Stimulated activated naive B cell treated with anti-CD40 and anti-IgM and Interleukin-4, amounts not matched to agents 10 μg/mL and 1 μg/mL and 100 μg/mL, for 72 hours (primary cell): ENCODE data around the gene FGD3.
"Not testable (repeated sequence)": the region's sequence is repeated elsewhere in the genome, so short reads cannot be mapped to it uniquely, and the experiment has no call there.

ENCODE experiments used
- ATAC-seq, 2 donors: fragments of 150-1000 bp; cut with Tn5 transposase; replicated peaks; 2 replicates each; pipeline ENCODE4 v1.10.0; 2021; ENCODE audit warnings: moderate library complexity in 1 of 2
- DNase-seq: peaks from one replicate; pipeline ENCODE4 v3.0.0; 2021
- H3K27ac Mint-ChIP-seq: one replicate; pipeline ENCODE4 v1.8.0; 2022; ENCODE audit warnings: mild to moderate bottlenecking, mixed read lengths
- H3K27me3 Mint-ChIP-seq, 2 donors: one replicate each; pipeline ENCODE4 v1.8.0; 2022; ENCODE audit warnings: mixed read lengths in 2 of 2
- H3K36me3 Mint-ChIP-seq, 2 donors: one replicate each; pipeline ENCODE4 v1.8.0; 2022; ENCODE audit warnings: mixed read lengths in 2 of 2, mild to moderate bottlenecking in 1 of 2
- H3K4me1 Mint-ChIP-seq, 2 donors: one replicate each; pipeline ENCODE4 v1.8.0; 2022; ENCODE audit warnings: mixed read lengths in 2 of 2, mild to moderate bottlenecking in 1 of 2
- H3K4me3 Mint-ChIP-seq, 2 donors: one replicate each; pipeline ENCODE4 v1.8.0; 2022; ENCODE audit warnings: mild to moderate bottlenecking in 2 of 2, mixed read lengths in 2 of 2, moderate library complexity in 1 of 2
- H3K9me3 Mint-ChIP-seq, 2 donors: one replicate each; pipeline ENCODE4 v1.8.0; 2022; ENCODE audit warnings: mixed read lengths in 2 of 2, mild to moderate bottlenecking in 1 of 2

FGD3 gene

GRCh38 chr9:93002700-93003099 lies 55.4 kb downstream of the FGD3 start:
- peaks cover 29 to 44% of the 10 kb centered on the region in 2 donors for H3K36me3 Mint-ChIP-seq
- H3K27me3 Mint-ChIP-seq = no peaks in the 10 kb centered on the region
- DNase-seq (no peak), ATAC-seq (no peak)
- peaks cover 0 to 5% of the 10 kb centered on the region in 2 donors for H3K9me3 Mint-ChIP-seq
- H3K27ac Mint-ChIP-seq = no peak overlapping the region
- H3K4me3 Mint-ChIP-seq = no peak overlapping the region
- H3K4me1 Mint-ChIP-seq = peaks cover 13 to 29% of the 10 kb centered on the region in 2 donors

GRCh38 chr9:93003552-93004407 lies 56.5 kb downstream of the FGD3 start:
- H3K4me1 Mint-ChIP-seq = peaks cover 12 to 25% of the 10 kb centered on the region in 2 donors
- no peak overlapping the region for H3K4me3 Mint-ChIP-seq

GRCh38 chr9:93004561-93004960 lies 57.2 kb downstream of the FGD3 start:
- Mint-ChIP-seq H3K27ac (no peak overlapping the region), H3K9me3 (no peaks in the 10 kb centered on the region), H3K4me3 (no peak overlapping the region), H3K27me3 (no peaks in the 10 kb centered on the region), H3K4me1 (peaks cover 12 to 25% of the 10 kb centered on the region in 2 donors), H3K36me3 (peaks cover 33 to 41% of the 10 kb centered on the region in 2 donors)
- ATAC-seq (no peak), DNase-seq (no peak)

More at GRCh38 chr9:93003552-93004407, 56.5 kb downstream of the FGD3 start:
- peak; percentile 42 for DNase-seq
- ATAC-seq = peak; percentile 82 to 90
- H3K27me3 Mint-ChIP-seq = no peaks in the 10 kb centered on the region
- peaks cover 29 to 41% of the 10 kb centered on the region in 2 donors for H3K36me3 Mint-ChIP-seq
- peaks cover 0 to 1% of the 10 kb centered on the region in 2 donors for H3K9me3 Mint-ChIP-seq
- H3K27ac Mint-ChIP-seq = peak overlapping the region; percentile 25

GRCh38 chr9:93005876-93006275 lies 58.6 kb downstream of the FGD3 start:
- Mint-ChIP-seq H3K4me1 (peaks cover 10 to 22% of the 10 kb centered on the region in 2 donors), H3K27ac (no peak overlapping the region), H3K4me3 (no peak overlapping the region), H3K9me3 (no peaks in the 10 kb centered on the region), H3K36me3 (peaks cover 33 to 42% of the 10 kb centered on the region in 2 donors), H3K27me3 (no peaks in the 10 kb centered on the region)
- ATAC-seq = no peak
- DNase-seq = no peak

GRCh38 chr9:93007529-93008058 lies 60.3 kb downstream of the FGD3 start:
- H3K4me1 Mint-ChIP-seq = peaks cover 6 to 10% of the 10 kb centered on the region in 2 donors
- DNase-seq (no peak), ATAC-seq (no peak)
- no peak overlapping the region for H3K4me3 Mint-ChIP-seq
- H3K27ac Mint-ChIP-seq = no peak overlapping the region
- no peaks in the 10 kb centered on the region for H3K9me3 Mint-ChIP-seq
- H3K36me3 Mint-ChIP-seq = peaks cover 34 to 38% of the 10 kb centered on the region in 2 donors
- no peaks in the 10 kb centered on the region for H3K27me3 Mint-ChIP-seq

- Mint-ChIP-seq H3K27me3 (no peaks in the 10 kb centered on the region), H3K4me3 (no peak overlapping the region), H3K36me3 (peaks cover 42% of the 10 kb centered on the region in 2 donors), H3K4me1 (peaks cover 5 to 8% of the 10 kb centered on the region in 2 donors), H3K27ac (no peak overlapping the region), H3K9me3 (no peaks in the 10 kb centered on the region)
- ATAC-seq (no peak), DNase-seq (no peak)
Observed at GRCh38 chr9:93008457-93008856, 61.1 kb downstream of the FGD3 start.

GRCh38 chr9:93009337-93010015 lies 62.2 kb downstream of the FGD3 start:
- Mint-ChIP-seq H3K27ac (peak overlapping the region; percentile 73), H3K27me3 (no peaks in the 10 kb centered on the region), H3K4me3 (no peak overlapping the region), H3K4me1 (peaks cover 0 to 2% of the 10 kb centered on the region in 2 donors), H3K36me3 (peaks cover 40 to 45% of the 10 kb centered on the region in 2 donors), H3K9me3 (no peaks in the 10 kb centered on the region)
- ATAC-seq (no peak), DNase-seq (no peak)

GRCh38 chr9:93010056-93010455 lies 62.7 kb downstream of the FGD3 start:
- Mint-ChIP-seq H3K9me3 (no peaks in the 10 kb centered on the region), H3K4me1 (peaks cover 0 to 2% of the 10 kb centered on the region in 2 donors), H3K4me3 (no peak overlapping the region), H3K27me3 (no peaks in the 10 kb centered on the region), H3K36me3 (peaks cover 42 to 47% of the 10 kb centered on the region in 2 donors), H3K27ac (peak overlapping the region; percentile 62)
- DNase-seq (no peak), ATAC-seq (no peak)

- Mint-ChIP-seq H3K27ac (peak overlapping the region; percentile 62), H3K4me3 (no peak overlapping the region)
Observed at GRCh38 chr9:93010704-93011103, 63.4 kb downstream of the FGD3 start.

GRCh38 chr9:93011114-93011513 lies 63.8 kb downstream of the FGD3 start:
- no peak for DNase-seq
- ATAC-seq = no peak
- H3K27ac Mint-ChIP-seq = no peak overlapping the region
- H3K27me3 Mint-ChIP-seq = no peaks in the 10 kb centered on the region
- H3K4me1 Mint-ChIP-seq = peaks cover 0 to 2% of the 10 kb centered on the region in 2 donors
- no peak overlapping the region for H3K4me3 Mint-ChIP-seq
- H3K9me3 Mint-ChIP-seq = no peaks in the 10 kb centered on the region
- peaks cover 44 to 50% of the 10 kb centered on the region in 2 donors for H3K36me3 Mint-ChIP-seq

More at GRCh38 chr9:93010704-93011103, 63.4 kb downstream of the FGD3 start:
- Mint-ChIP-seq H3K4me1 (peaks cover 0 to 2% of the 10 kb centered on the region in 2 donors), H3K27me3 (no peaks in the 10 kb centered on the region), H3K36me3 (peaks cover 44 to 49% of the 10 kb centered on the region in 2 donors), H3K9me3 (no peaks in the 10 kb centered on the region)
- ATAC-seq (no peak), DNase-seq (no peak)

- ATAC-seq (no peak), DNase-seq (no peak)
- peaks cover 0 to 2% of the 10 kb centered on the region in 2 donors for H3K4me1 Mint-ChIP-seq
- H3K27me3 Mint-ChIP-seq = no peaks in the 10 kb centered on the region
- no peaks in the 10 kb centered on the region for H3K9me3 Mint-ChIP-seq
- H3K36me3 Mint-ChIP-seq = peaks cover 49 to 55% of the 10 kb centered on the region in 2 donors
- H3K4me3 Mint-ChIP-seq = no peak overlapping the region
- no peak overlapping the region for H3K27ac Mint-ChIP-seq
Observed at GRCh38 chr9:93012963-93013855, 65.9 kb downstream of the FGD3 start.

GRCh38 chr9:93013856-93014582 lies 66.7 kb downstream of the FGD3 start:
- Mint-ChIP-seq H3K4me3 (no peak overlapping the region), H3K9me3 (no peaks in the 10 kb centered on the region), H3K27ac (no peak overlapping the region), H3K4me1 (no peaks in the 10 kb centered on the region), H3K36me3 (peaks cover 52 to 54% of the 10 kb centered on the region in 2 donors), H3K27me3 (no peaks in the 10 kb centered on the region)
- no peak for ATAC-seq
- no peak for DNase-seq

- DNase-seq, ATAC-seq: not testable (repeated sequence)
Observed at GRCh38 chr9:93015190-93015589, 67.9 kb downstream of the FGD3 start.

More at GRCh38 chr9:93015190-93015589, 67.9 kb downstream of the FGD3 start:
- not testable (repeated sequence) for H3K4me3 Mint-ChIP-seq, H3K27me3 Mint-ChIP-seq, H3K4me1 Mint-ChIP-seq, H3K9me3 Mint-ChIP-seq, H3K27ac Mint-ChIP-seq
- peaks cover 51 to 54% of the 10 kb centered on the region in 2 donors for H3K36me3 Mint-ChIP-seq
